ENCODE measurements around the gene HSD3B2.

Gene HSD3B2

DNA sequence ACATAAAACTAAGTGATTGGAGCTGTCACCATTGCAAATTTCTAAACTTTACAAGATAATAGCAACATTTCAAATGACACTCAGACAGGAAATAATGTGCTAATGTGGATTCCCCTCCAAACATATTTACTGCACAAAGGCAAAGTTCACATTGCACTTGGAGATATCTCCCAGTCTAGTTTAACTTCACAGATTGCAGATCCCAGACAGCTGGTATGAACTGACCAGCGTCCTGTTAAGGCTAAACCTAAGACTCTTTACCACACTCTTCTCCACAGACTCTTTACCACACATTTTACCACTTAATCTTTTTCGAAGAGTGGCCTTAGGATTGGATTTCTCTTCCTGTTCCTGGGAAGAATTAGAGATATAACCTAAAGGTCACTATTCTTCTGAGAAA lies 51.5 kb downstream of the HSD3B2 start:
- no peak for DNase-seq

DNA sequence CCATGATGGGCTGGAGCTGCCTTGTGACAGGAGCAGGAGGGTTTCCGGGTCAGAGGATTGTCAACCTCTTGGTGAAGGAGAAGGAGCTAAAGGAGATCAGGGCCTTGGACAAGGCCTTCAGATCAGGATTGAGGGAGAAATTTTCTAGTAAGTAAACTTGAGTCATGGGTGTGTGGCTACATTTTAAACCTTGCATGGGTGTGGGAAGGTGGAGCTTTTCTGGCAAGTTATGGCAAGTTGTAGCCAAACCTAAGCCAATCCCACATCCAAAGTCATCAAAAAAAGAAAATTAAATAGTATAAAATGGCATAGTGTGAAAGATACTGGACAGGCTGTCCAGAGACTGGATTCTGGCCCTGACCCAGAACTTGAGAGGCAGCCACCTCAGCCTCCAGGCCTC lies 52.3 kb downstream of the HSD3B2 start:
- DNase-seq, result no peak

DNA sequence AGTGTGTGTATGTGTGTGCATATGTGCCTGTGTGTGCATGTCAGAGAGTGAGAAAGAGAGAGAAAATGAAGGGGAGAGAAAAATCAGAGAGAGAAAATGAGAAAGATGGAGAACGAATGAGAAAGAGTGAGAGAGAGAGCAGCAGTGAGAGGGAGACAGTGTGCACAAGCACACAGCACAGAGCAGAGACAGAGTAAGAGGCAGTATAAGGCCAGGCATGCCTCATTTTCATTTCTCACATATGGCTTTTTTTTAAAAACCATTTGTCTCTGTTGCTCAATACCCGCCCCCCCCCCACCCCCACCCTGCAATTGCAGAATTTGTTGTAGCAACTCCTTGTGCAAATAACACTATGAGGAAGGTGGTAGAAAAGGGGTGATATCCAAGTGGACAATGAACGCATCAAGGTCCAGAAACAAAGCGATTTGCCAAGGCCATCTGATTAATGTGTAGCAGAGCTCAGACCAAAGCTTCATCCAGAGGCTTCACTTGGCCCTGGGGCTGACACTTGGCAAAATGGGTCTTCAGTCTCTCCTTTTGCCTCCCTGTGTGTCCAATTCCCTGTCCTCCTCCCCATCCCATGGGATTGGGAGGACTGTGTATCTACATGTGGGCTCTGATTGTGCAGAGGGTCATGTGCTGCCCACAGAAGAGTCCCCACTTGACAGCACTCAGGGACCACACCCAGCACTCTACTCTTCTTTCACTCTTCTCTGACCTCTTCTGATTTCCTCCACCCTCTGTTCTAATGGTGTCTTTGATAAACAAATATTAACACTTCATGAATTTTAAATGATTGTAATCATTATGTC lies 53.1 kb downstream of the HSD3B2 start:
- no peak for DNase-seq

DNA sequence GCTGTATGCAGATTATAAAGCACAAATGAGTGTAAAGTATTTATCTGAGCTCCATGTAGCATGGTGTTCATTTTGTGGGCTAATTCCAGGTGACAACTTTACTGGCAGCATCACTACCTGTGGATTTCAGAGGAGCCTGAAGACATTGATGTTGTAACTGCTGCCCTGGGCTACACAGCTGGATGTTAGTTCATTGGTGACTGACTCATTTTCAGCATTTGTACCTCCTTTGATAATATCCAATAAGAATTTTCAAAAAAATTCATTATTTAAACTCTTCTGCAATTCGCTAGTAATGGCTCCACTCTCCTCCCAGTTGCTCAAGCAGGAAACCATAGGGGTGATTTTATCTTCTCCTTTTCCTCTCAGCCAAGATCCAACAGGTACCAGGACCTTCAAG lies 54.8 kb downstream of the HSD3B2 start:
- DNase-seq, result no peak

GRCh38 chr1:119470377-119470776 lies 55.4 kb downstream of the HSD3B2 start:
- DNase-seq, result no peak

DNA sequence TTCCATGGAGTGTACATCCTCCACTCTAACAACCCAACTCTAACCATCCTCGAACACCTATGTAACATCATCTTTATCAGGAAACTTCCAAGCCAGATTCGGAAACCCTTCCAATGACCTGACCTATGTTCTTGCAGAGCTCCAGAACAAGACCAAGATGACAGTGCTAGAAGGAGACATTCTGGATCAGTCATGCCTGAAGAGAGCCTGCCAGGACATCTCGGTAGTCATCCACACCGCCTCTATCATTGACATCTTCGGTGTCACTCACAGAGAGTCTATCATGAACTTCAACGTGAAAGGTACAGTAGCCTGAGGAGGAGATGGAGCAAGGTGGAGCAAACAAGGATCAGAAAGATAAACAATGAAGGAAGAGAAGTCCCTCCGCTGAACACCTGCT lies 56.0 kb downstream of the HSD3B2 start:
- DNase-seq, result no peak

GRCh38 chr1:119471566-119471965 lies 56.6 kb downstream of the HSD3B2 start:
- DNase-seq, result no peak

GRCh38 chr1:119472080-119472818 lies 57.3 kb downstream of the HSD3B2 start:
- no peak for DNase-seq

All from stimulated activated CD4-positive, alpha-beta T cell treated with anti-CD3 and anti-CD28 coated beads, Interleukin-4, amount 100 ng/mL, for 24 hours (primary cell).